HG02970 (cell line): ENCODE measurements around the gene MRPL53.
A peak's percentile ranks its signal among the peaks of the same experiment; 100 is the strongest.

ENCODE experiments used
- ATAC-seq: cut with Tn5 transposase; IDR thresholded peaks from one replicate; pipeline ENCODE4 v1.9.1; 2021; ENCODE audit warnings: mild to moderate bottlenecking, moderate library complexity, moderate number of reproducible peaks; ENCODE audit not compliant: unreplicated experiment, low FRiP score

MRPL53 gene

DNA sequence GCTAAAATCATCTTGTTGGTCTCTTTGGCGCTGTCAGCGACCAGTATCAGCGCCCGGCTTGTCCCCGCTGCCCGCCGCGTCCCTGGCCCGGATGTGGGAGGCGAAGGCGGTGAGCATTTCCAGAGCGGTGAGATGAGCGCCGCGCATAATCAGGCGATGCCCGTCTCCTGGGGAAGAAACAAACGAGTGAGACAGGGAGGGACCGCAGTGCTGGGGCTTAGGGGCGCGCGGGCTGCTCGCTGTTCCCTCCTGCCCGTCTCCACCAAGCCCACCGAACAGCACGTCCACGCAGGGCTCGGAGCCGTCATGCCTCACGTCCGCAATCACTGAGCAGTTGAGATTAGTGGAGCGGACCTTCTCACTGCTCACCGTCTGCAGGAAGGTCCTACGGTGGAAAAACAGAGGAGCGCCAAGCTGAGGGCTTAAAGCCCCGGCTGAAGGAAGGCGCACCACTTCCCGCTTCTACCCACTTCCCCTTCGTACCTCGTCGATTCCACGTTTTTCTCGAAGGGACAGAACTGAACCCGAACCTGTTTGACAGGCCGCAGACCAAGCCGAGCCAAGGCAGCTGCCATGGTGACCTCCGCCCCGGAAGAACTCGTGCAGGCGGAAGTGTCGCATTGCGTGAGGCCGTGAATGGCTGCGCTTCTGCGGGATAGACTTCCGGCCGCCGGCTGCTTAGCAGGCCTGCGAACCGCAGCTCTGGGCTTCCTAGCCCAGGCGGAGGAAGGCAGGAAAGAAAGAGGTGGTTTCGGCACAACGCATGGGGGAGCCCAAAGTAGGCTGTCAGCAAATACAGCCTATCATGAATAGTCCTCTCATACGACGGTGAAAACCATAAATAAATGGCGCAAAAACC is at the start of gene MRPL53:
Gene MRPL53, minus strand, starts transcription at position 595 of the 859 bp plus-strand sequence. Its CDS starts 20 bp downstream, at position 575.
- ATAC-seq = peak; percentile 65

GRCh38 chr2:74516650-74517049 is 44.2 kb upstream of the MRPL53 start:
- no peak for ATAC-seq

DNA sequence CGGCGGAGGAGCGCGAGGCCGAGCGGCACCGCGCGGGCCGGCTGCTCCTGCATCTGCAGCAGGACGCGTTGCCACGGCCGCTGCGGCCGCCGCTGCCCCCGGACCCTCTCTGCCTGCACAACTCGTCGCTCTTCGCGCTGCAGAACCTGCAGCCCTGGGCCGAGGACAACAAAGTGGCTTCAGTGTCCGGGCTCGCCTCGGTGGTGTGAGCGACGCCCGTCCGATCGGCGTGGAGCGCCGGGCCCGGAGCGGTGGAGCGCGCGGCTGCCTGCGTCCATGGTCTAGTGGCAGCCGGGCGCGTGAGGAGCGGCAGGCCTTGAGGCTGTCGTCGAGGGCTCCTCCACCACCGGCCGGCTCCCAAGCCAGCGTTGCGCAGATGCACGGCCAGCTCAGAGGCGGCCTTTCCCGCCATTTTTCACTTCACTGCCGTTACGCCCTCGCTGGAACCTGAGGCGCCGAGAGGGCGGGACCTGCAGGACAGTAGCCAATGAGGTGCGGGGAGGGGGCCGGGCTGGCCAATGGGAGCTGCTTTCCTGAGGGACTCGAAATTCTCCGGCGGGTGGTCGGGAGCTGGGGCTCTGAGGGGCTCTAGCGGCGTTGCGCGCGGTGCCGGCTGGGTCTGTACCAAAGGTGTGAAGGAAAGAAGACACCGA is 43.6 kb upstream of the MRPL53 start:
- no peak for ATAC-seq

DNA sequence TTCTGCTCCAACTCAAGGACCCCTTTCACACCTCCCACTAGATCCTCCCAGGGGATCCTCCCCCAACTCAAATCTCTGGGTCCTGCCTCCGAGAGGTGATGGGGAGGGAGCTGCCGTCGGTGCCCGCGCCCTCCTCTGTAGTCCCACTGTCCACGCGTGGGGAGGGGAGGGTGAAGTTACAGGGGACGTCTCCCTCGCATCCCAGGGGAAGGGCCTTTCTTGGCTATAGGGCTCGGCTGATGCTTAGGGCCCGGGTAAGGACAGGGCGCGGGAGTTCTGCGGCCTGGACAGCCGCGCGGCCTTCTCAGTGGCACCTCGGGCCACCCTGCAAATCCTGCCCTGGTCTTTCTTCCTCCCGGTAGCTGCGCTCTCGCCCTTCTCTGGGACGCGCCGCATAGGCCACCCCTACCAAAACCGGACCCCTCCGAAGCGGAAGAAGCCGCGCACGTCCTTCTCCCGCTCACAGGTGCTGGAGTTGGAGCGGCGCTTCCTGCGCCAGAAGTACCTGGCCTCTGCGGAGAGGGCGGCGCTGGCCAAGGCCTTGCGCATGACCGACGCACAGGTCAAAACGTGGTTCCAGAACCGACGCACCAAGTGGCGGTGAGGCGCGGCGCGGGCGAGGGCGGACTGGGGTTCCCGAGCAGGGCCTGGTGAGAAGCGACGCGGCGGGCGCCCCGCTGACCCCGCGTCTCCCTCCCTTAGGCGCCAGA is 42.9 kb upstream of the MRPL53 start:
- ATAC-seq = no peak

- ATAC-seq = no peak
Observed at GRCh38 chr2:74514368-74515270, 42.1 kb upstream of the MRPL53 start, which contains the start of gene TLX2. Gene TLX2, plus strand, starts transcription at chr2:74514450. Its CDS starts 357 bp downstream, at chr2:74514807.

DNA sequence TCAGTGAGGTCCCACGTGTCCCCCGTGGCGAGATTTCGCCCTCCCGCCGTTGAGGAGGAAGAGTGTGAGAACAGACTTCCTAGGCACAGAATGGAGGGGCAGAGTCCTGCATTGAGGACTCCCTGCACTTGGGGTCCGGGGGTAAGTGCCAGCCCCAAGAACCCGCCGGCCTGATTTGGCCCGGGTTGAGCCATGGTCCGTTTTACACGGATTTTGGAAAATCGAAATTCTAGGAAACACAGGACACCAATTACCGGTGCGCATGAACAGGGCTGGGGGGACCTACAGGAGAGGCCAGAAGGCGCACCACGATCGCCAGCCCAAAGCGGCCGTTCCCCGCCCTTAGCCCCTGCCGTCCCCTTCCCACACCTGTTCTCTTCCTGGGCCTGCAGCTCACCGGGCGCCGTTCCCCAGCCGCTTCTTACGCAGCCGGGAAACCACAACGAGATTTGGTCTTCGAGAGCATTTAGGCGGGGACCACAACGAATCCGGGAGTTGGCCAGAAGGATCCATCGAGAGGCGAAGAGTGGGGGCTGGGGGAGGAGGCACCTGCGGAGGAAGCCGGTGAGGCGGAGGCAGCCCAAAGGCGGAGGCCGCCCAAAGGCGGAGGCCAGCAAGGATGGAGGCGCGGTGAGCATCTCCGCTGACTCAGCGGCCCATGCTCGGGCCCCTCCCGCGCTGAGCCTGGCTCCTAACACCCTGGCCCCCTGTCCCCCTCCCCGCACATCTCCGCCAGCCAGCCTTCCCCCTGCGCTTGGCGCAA is 41.3 kb upstream of the MRPL53 start:
- no peak for ATAC-seq

GRCh38 chr2:74512744-74513604 is 40.5 kb upstream of the MRPL53 start:
- ATAC-seq = no peak

GRCh38 chr2:74511104-74511989 is 38.9 kb upstream of the MRPL53 start:
- no peak for ATAC-seq

DNA sequence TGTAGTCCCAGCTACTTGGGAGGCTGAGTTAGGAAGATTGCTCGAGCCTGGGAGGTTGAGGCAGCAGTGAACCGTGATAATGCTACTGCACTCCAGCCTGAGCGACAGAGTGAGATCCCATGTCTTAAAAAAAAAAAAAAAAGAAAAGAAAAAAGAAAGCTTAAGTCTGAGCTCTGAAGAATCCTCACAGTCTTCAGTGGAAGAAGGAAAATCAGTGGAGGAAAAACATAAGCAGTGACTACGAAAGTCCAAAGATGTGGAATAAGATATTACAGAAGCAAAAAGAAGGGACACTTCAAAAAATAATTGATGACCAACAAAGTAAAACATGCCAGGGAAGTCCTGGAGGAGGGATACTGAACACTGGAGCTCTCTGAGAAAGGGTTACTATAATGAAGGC is 37.8 kb upstream of the MRPL53 start:
- ATAC-seq = no peak

GRCh38 chr2:74507926-74508520 is 35.5 kb upstream of the MRPL53 start:
- peak; percentile 6 for ATAC-seq

DNA sequence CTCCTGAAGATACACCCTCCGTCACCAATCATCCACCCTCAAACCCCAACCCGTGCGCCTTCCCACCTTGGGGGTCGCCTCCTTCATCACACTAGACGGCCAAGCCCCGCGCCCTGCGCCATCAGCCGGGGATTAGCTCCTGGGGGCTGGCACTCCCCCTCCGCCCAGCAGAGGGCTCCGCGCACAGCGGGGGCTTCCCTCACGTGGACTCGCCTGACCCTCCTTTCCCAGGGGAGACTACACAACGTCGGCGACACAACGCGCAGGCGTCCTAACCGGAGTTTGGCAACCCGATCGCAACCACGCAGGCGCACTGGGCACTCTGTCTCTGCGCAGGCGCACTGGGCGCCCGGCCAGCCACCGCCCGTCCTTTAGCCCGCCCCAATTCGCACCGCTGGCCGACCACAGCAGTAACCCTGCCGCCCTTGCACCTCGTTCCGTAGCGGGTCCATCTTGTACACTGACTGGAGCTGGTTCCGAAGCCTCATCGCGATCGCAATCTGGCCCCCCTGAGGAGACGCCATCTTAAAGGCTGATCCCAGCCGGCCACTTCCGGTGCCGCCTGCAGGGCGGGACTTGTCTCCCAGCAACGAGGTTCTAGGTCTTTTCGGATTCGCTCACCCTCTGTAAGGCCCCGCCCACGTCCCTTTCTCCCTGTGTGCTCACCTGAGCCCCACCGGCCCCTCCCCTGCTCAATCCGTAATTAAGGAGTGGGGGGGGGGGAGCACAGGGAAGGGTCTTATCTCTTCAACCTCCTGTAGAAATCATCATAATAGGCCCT is 34.9 kb upstream of the MRPL53 start, which contains the start of gene PCGF1:
Gene PCGF1, minus strand, starts transcription at position 551 of the 781 bp plus-strand sequence. Its CDS starts 27 bp downstream, at position 524.
- peak; percentile 84 for ATAC-seq

DNA sequence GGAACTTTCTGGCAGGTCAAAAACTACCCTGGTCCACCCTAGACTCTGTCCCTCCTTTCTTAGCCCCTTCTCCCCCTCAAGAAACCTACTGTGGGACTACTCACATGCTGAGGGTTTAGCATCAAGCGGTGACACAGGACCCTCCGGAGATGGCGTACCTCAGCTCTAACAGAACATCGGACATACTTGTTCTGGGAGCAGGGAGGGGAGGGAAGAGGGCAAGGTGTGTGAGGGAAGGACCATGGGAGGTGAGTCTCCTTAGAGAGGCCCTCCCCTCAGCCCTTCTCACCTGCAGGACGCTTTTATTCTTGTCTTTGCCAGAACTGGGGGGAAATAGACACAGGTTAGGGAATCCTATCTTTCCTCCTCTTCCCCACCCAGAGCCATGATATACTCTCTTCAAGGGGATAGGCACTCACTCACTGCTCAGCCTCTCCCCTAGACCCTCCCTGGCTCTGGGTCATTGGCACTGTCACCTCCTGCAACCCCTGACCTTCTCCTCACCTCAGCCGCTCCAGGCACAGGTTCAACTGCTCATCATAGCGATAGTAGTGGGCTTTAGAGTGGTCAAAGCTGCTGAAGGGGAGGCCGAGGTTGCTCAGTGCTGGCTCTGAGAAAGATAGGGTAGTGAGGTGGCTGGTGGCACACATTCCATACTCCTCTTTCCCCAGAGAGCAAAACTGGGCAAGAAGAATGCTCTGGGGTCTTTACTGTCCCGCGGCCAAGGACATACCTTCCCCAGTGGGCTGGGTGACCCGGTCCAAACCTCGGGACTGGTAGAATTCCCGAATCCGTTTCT is 33.2 kb upstream of the MRPL53 start:
- no peak for ATAC-seq

DNA sequence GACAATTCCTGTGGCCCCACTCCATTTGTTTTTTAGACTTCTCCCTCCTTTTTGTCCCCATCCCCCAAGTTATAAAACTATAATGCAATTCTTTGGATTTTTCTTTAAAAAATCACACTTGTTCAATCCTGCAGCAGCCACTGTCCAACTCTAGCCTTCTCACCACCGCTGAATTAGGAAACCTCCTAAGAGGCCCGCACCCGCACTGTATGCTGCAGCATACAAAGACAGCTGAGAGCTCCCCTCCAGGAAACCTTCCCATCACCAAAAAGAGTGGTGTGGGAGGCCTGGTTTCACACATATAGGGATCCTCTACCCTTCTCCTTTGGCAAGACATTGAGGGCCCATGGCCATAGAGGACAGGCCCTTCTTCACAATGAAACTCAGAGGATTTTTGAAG is 32.1 kb upstream of the MRPL53 start:
- no peak for ATAC-seq

- no peak for ATAC-seq
Observed at GRCh38 chr2:74503506-74504475, 31.3 kb upstream of the MRPL53 start.
